GM12878 (cell line): ENCODE results near the gene FOXO3. TPM values are rescaled to one million over a fixed set of nuclear protein-coding genes. Genes with fewer than 3 reads are reported as not detected.

Source experiments
- ATAC-seq: fragments of 200-7000 bp; cut with Tn5 transposase; 3 replicates; pipeline ENCODE4 v1.9.1; 2020; ENCODE audit warnings: mild to moderate bottlenecking, moderate library complexity
- BruUV-seq: library from RNA; stranded (reverse); fragments of 400-500 nt; replicated peaks from 2 replicates; lab custom pipeline; 2021; lab: Mats Ljungman, UMichigan
- CTCF ChIA-PET: fragments of 300-600 bp; sonication (Branson Sonifier 250); formaldehyde crosslinking; extraction: SDS; loops from one replicate; lab custom pipeline; 2021; ENCODE audit warnings: inconsistent platforms; lab: Yijun Ruan, JAX
- POLR2A ChIA-PET: fragments of 350-600 bp; formaldehyde crosslinking; extraction: SDS; loops from one replicate; lab custom pipeline; 2021; ENCODE audit warnings: inconsistent platforms; lab: Charles Lee
- RAD21 ChIA-PET: fragments of 300-600 bp; sonication (Branson Sonifier 250); formaldehyde crosslinking; loops from one replicate; lab custom pipeline; 2023; ENCODE audit warnings: antibody characterized with exemption; ENCODE audit not compliant: unreplicated experiment; lab: Charles Lee
- SMC1A ChIA-PET: fragments of 300-600 bp; sonication (Branson Sonifier 250); formaldehyde crosslinking; loops from one replicate; lab custom pipeline; 2023; ENCODE audit not compliant: unreplicated experiment, uncharacterized antibody; lab: Charles Lee
- DNase-seq: peaks from one replicate; pipeline ENCODE4 v3.0.0-alpha.2; 2011; ENCODE audit warnings: low read depth, low spot score
- FAIRE-seq: peaks from 3 replicates; lab custom pipeline; 2011; peaks lifted over from hg19 to GRCh38; lab: Jason Lieb, UNC
- H2AFZ ChIP-seq: 2 replicates; pipeline ENCODE4 v1.6.0; 2011; ENCODE audit warnings: low read depth, low read length, control low read depth; ENCODE audit not compliant: control insufficient read depth
- H3K27ac ChIP-seq: 2 replicates; pipeline ENCODE4 v1.5.1; 2011; ENCODE audit warnings: control low read depth; ENCODE audit not compliant: control insufficient read depth, insufficient read depth
- H3K27me3 ChIP-seq, 2 experiments: replicated peaks in 1 of 2; 2 replicates each; pipeline versions ENCODE4 v1.6.0 to v1.6.1; 2011; ENCODE audit warnings: low read length in 1 of 2; ENCODE audit not compliant: control insufficient read depth in 2 of 2, insufficient read depth in 2 of 2
- H3K36me3 ChIP-seq, 2 experiments: 2 replicates each; pipeline ENCODE4 v1.5.1; 2011; ENCODE audit warnings: low read length in 1 of 2; ENCODE audit not compliant: control insufficient read depth in 2 of 2, insufficient read depth in 2 of 2
- H3K4me1 ChIP-seq: 2 replicates; pipeline ENCODE4 v1.6.1; 2011; ENCODE audit warnings: mild to moderate bottlenecking, low read length, moderate library complexity, mixed read lengths; ENCODE audit not compliant: control insufficient read depth, insufficient read depth
- H3K4me2 ChIP-seq: 2 replicates; pipeline ENCODE4 v1.6.0; 2011; ENCODE audit warnings: control low read depth; ENCODE audit not compliant: control insufficient read depth, insufficient read depth
- H3K4me3 ChIP-seq: fragments of 200-600 bp; sonication (generic); 2 replicates; pipeline ENCODE4 v1.5.1; 2016
- H3K79me2 ChIP-seq: 2 replicates; pipeline ENCODE4 v1.6.0; 2011; ENCODE audit warnings: low read length; ENCODE audit not compliant: control insufficient read depth, insufficient read depth
- H3K9ac ChIP-seq: 2 replicates; pipeline ENCODE4 v1.8.0; 2011; ENCODE audit warnings: low read length, control low read depth, mixed read lengths; ENCODE audit not compliant: control insufficient read depth, insufficient read depth
- H3K9me3 ChIP-seq: replicated peaks from 3 replicates; pipeline ENCODE4 v1.5.1; 2011; ENCODE audit warnings: mild to moderate bottlenecking, low read length; ENCODE audit not compliant: control insufficient read depth, insufficient read depth
- H4K20me1 ChIP-seq: 2 replicates; pipeline ENCODE4 v1.6.0; 2011; ENCODE audit not compliant: control insufficient read depth, insufficient read depth
- CBX3 ChIP-seq: fragments of 200-600 bp; sonication (generic); IDR thresholded peaks from 2 replicates; pipeline ENCODE4 v1.6.1; 2016; ENCODE audit warnings: low read depth, borderline replicate concordance
- ELK1 ChIP-seq: IDR thresholded peaks from 2 replicates; pipeline ENCODE4 v1.6.1; 2012; ENCODE audit warnings: low read depth, low read length, improper control_type of control experiment
- HDAC6 ChIP-seq: fragments of 200-600 bp; sonication (generic); IDR thresholded peaks from one replicate; pipeline ENCODE4 v1.8.0; 2017; ENCODE audit warnings: antibody characterized with exemption; ENCODE audit not compliant: unreplicated experiment
- KLF5 ChIP-seq: fragments of 450-650 bp; IDR thresholded peaks from 2 replicates; pipeline ENCODE4 v1.6.1; 2014; ENCODE audit warnings: mild to moderate bottlenecking; ENCODE audit not compliant: partially characterized antibody
- NFXL1 ChIP-seq: fragments of 450-650 bp; IDR thresholded peaks from 2 replicates; pipeline ENCODE4 v1.6.1; 2017; ENCODE audit warnings: antibody characterized with exemption, mild to moderate bottlenecking, borderline replicate concordance
- SMARCA5 ChIP-seq: fragments of 450-650 bp; IDR thresholded peaks from 2 replicates; pipeline ENCODE4 v1.6.1; 2017; ENCODE audit warnings: mild to moderate bottlenecking
- ZBTB33 ChIP-seq: fragments of 450-650 bp; IDR thresholded peaks from 2 replicates; pipeline ENCODE4 v1.6.1; 2017; ENCODE audit warnings: mild to moderate bottlenecking
- WGBS: methylation state at CpG from one replicate; pipeline ENCODE4 v1.1.6; 2016; ENCODE audit warnings: low lambda C conversion rate; ENCODE audit not compliant: insufficient replicate concordance, insufficient coverage; ENCODE audit errors: missing lambda C conversion rate; 5-methylcytosine and 5-hydroxymethylcytosine counted together
- in situ Hi-C: fragments of 300-500 bp; cut with MboI; formaldehyde crosslinking; loops from 9 replicates; pipeline ENCODE4 v1.14.3; 2018; ENCODE audit warnings: mixed read lengths
- intact Hi-C: fragments of 100-400 bp; cut with micrococcal nuclease; formaldehyde crosslinking; loops from one replicate; pipeline ENCODE4 v1.14.2; 2022; ENCODE audit not compliant: unreplicated experiment
- polyA plus RNA-seq, 11 experiments: library from polyadenylated mRNA; depleted of rRNA in 4 of 11; unstranded in 6 of 11; stranded (reverse) in 5 of 11; fragments of >200 nt; fragmentation: Nextera tagmentation in 4 of 11; fragmentation: Illumina TruSeq in 1 of 11; extraction: Ambion mirVana in 4 of 11; extraction: Trizol in 1 of 11; gene quantifications; 1 replicate in 1 of 11; 2 replicates in 10 of 11; pipeline versions ENCODE4 v1.2.1 to v1.2.3, GENCODE V29; 2011 to 2016; ENCODE audit warnings: inconsistent platforms in 2 of 11, missing spikeins in 2 of 11, low read depth in 1 of 11
- total RNA-seq, 4 experiments: library from RNA; depleted of rRNA in 3 of 4; stranded (reverse); fragments of >200 nt in 3 of 4; fragmentation: Illumina TruSeq in 1 of 4; extraction: Trizol in 1 of 4; gene quantifications; 2 replicates each; pipeline versions ENCODE4 v1.2.1 to v1.2.3, GENCODE V29; 2013 to 2021

Gene FOXO3
- total and polyA plus RNA-seq, 10 of the 15 experiments (the other 5 are each of a cell fraction or from before 2014, with no cell fraction given) = 0.82 to 4.5 (median 1.7) TPM

GRCh38 chr6:108644252-108644651, 83.5 kb downstream of the FOXO3 start:
- no peak overlapping the region for H3K4me3 ChIP-seq
- no peaks in the 10 kb centered on the region for H3K36me3 ChIP-seq
- H3K4me2 ChIP-seq = no peak overlapping the region
- POLR2A ChIA-PET = no interaction called here
- SMC1A ChIA-PET = no interaction called here
- no peak for TF ChIP-seq NFXL1
- no peak for TF ChIP-seq ZBTB33
- no peak for TF ChIP-seq HDAC6
- no peak for TF ChIP-seq SMARCA5
- no peak for TF ChIP-seq KLF5
- TF ChIP-seq ELK1 = no peak
- TF ChIP-seq CBX3 = no peak
- in situ Hi-C loops (no loop called here), intact Hi-C loops (no loop called here)
- no peak overlapping the region for H3K9ac ChIP-seq
- 97% methylated on average over 4 of the region's 4 CpGs for WGBS
- H3K79me2 ChIP-seq = peaks cover 3% of the 10 kb centered on the region; the same call in 1 of the 2 replicates
- ATAC-seq = no peak
- H3K4me1 ChIP-seq = no peaks in the 10 kb centered on the region; the same call in 1 of the 2 replicates
- no TSS peak for BruUV-seq
- CTCF ChIA-PET = no interaction called here
- H2AFZ ChIP-seq = no peak overlapping the region
- DNase-seq = no peak
- FAIRE-seq = no peak
- no peaks in the 10 kb centered on the region for H4K20me1 ChIP-seq
- no peaks in the 10 kb centered on the region for H3K27me3 ChIP-seq
- no peaks in the 10 kb centered on the region for H3K9me3 ChIP-seq
- H3K27ac ChIP-seq = no peak overlapping the region
- RAD21 ChIA-PET = no interaction called here
